NCI-H526 (cell line): Measurements from ENCODE around the gene SEH1L.
A peak's percentile ranks its signal among the peaks of the same experiment; 100 is the strongest.
"Not testable (repeated sequence)": the region's sequence is repeated elsewhere in the genome, so short reads cannot be mapped to it uniquely, and the experiment has no call there.

ENCODE experiments used
- DNase-seq, 2 experiments: peaks; one replicate each; lab custom pipeline; 2025; lab: John Stamatoyannopoulos, UW

SEH1L gene

GRCh38 chr18:12996661-12997292 is 49.0 kb downstream of the SEH1L start:
- no peak for DNase-seq

GRCh38 chr18:12997330-12997729 is 49.5 kb downstream of the SEH1L start:
- not testable (repeated sequence) for DNase-seq

DNA sequence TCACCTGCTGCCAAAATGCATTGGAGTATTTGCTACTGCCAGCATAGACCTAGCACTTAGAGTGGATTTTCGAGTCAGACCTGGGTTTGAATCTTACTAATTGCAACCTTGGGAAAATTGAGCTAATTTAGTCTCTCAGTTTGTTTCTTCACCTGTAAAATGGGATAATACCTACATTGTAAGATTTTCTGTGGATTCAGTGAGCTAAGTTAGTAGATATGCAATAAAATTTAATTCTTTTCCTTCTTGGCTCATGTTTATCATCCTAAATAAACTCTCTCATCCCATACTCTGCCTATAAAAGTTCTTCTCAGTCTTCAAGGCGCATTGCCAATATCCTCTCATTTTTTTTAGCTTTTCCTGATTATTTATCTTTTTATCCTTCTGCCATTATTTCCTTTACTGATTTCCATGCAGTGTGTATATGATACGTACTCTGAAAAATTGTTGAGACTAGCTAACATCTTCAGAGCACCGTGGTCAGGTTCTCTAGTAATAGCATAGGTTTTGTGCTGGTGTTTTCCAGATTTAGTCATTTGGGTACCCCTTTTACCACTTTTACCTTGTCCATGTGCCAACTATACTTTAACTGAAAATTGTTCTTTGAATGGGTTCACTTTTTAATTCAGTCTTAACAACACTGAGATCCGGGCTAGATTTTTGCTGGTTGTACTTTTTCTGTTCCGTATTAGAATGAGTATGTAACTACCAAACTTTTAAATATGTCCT is 50.7 kb downstream of the SEH1L start:
- DNase-seq, result no peak

- peak in 1 of 2 experiments; percentile 43 for DNase-seq
Measured at GRCh38 chr18:13003466-13003896, 55.7 kb downstream of the SEH1L start.

DNA sequence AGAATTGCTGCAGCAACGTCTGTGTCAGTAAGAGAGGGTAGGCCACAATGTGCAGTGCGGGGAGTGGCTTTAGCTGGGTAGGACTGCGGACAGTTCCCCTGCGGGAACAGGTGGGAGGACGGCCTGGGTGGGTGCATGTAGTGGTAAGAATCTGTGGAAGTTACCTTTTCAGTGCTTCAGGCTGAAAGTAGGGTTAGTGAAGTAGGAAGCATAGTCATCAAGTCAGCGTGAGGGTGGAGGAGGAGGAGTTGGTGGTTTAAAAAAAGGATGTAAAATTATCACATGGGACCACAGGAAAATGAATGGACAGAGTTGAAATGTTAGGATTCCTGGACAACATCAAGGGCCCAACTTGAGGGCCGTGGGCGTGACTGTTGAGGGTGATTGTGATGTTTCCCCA is 56.6 kb downstream of the SEH1L start:
- no peak for DNase-seq

- no peak for DNase-seq
Measured at GRCh38 chr18:13005289-13005688, 57.5 kb downstream of the SEH1L start.

- DNase-seq, result no peak
Measured at GRCh38 chr18:13006531-13007247, 58.9 kb downstream of the SEH1L start.

DNA sequence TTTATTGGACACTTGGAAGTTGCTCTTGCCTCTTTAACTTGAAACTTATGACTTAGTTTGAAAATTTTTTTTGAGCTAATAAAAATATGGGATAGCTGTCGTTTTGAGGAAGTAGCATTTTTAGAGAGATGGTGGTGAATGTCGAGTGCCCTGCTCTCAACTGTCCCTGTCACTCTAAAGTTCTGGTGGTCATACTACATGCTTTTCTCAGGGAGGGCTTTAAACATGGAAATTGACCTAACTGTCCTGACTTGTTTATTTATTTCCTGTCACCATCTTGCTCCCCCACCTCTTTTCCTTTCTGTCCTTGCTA is 59.4 kb downstream of the SEH1L start:
- no peak for DNase-seq

- DNase-seq, result no peak
Measured at GRCh38 chr18:13011719-13012118, 63.9 kb downstream of the SEH1L start.

DNA sequence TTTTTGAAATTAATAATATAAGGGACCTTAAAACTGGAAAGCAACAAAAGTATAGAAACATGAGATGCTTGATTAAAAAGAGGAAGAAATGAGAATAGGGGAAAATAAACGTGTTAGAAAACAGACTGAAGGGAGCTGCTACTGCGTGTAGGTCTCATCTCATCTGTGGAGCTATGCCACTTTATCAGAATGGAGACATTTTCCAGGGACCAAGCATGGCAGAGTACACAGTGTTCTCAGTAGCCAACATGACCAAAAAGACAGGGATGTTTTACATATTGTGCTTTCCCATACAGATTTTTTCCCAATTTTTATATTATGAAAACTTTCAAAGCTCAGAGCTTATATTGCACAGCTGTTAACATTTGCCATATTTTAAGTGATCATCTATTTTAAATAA is 66.4 kb downstream of the SEH1L start:
- DNase-seq, result no peak

- DNase-seq, result no peak
Measured at GRCh38 chr18:13014818-13015217, 67.0 kb downstream of the SEH1L start.

DNA sequence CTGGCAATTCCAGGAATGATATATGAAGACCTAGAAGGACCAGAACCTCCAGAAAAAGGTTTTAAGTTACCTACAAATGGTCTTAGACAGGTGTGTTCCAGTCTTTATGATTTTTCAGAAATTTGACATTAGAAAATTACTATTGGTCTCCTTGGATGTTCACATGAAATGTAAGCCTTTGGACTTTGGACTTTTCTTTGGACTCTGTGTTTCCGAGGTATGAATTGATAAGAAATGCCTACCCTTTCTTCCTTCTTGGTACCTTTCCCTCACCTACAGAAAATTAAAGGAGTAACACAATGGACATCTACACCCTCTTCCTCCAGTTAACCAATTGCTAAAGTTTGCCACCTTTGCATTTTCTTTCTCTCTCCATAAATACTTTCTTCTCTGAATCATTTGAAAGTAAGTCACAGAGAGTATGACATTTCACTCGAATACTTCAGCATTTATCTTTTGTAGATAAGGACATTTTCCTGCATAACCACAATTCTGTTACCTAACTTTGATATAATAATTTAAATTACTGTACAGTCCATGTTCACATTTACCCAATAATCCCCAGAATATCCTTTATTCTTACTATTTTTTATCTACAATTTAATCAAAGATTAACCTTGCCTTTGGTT is 69.5 kb downstream of the SEH1L start:
- DNase-seq, result no peak

GRCh38 chr18:13018374-13018773 is 70.6 kb downstream of the SEH1L start:
- DNase-seq, result no peak

- DNase-seq, result no peak
Measured at GRCh38 chr18:13019301-13019700, 71.5 kb downstream of the SEH1L start.

DNA sequence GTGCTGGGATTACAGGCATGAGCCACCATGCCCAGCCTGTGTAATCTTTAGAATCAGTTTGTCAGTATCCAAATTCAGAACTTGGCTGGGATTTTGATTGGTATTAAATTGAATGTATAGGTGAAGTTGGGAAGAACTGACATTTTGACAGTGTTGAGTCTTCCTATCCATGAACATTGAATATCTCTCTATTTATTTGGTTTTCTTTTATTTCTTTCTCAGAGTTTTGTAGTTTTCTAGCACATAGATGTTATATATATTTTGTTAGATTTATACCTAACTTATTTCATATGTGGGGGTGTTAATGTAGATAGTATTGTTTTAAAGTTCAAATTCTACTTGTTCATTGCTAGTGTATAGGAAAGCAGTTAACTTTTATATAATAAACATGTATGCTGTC is 74.8 kb downstream of the SEH1L start:
- no peak for DNase-seq

DNA sequence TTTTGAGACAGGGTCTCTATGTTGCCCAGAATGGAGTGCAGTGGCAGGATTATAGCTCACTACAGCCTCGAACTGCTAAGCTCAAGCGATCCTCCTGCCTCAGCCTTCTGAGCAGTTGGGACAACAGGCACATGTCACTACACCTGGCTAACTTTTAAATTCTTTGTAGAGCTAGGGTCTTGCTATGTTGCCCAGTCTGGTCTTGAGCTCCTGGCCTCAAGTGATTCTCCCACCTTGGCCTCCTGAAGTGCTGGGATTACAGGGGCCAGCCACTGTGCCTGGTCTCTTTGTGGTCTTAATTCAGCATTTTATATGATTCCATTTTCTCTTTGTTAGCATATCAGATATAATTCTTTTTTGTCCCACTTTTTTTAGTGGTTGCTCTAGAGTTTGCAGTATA is 77.4 kb downstream of the SEH1L start:
- no peak for DNase-seq

DNA sequence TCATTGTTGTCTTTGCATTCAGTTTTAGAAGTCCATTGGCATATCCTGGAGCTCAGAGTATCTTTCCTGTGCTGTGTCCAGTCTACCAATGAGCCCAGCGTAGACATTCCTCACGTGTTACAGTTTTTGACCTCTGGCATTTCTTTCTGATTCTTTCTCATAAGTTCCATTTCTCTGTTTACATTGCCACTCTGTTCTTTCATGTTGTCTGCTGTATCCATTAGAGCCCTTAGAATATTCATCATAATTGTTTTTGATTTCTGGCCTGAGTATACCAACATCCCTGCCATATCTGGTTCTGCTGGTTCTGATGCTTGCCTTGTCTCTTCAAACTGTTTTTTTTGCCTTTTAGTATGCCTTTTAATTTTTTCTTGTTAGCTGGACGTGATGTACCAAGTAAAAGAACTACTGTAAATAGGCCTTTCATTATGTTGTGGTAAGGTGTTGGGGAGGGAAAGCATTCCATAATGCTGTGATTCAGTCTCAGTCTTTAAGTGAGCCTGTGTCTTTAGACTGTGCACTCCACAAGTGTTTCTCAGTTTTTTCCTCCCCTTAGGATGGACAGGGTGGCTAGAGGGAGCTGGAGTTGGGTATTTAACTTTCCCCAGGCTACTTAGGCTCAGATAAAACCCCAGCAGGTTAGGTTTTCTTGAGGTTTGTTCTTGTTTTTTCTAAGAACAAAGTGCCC is 78.9 kb downstream of the SEH1L start:
- no peak for DNase-seq

GRCh38 chr18:13028869-13029268 is 81.1 kb downstream of the SEH1L start:
- no peak for DNase-seq

- no peak for DNase-seq
Measured at GRCh38 chr18:13032173-13032572, 84.4 kb downstream of the SEH1L start.

GRCh38 chr18:13035249-13035914 is 87.6 kb downstream of the SEH1L start:
- DNase-seq, result no peak

DNA sequence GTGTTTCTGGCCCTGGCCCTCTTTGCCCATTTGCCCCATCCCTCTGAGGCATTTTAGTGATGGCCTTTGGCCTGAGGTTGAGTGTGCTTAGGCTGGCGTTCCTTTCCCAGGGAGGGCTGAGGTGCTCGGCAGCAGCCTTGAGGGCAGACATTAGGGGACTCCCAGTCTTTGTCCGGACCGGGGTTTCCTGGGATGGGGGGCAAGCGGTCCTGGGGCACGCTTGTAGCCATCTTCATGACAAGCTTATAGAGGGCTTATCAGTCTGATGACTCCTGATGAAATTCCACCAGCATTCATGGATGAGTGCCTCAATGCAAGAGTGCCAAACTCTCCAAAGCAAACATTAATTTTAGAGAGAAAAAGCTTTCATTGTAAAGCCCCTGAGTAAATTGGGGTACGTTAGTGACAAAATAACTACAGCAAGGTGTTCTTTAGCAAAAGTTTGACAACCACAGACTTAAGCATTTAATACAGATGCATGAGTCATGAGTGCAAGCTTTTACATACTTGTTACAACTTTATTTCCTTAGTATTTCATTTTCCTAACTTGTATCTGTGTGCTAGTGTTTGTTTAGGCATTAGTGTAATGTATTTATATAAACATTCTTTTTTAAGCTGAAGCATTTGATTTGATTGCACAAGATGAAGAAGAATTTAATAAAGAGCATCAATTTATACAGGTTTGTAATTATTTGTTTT is 89.0 kb downstream of the SEH1L start:
- no peak for DNase-seq
